Muscle layer of colon (tissue), 2 donors: Measurements from ENCODE around the gene GPAM.

ENCODE experiments used
- H3K27ac ChIP-seq: one replicate; pipeline ENCODE4 v1.7.0; 2013; ENCODE audit warnings: low read depth, mild to moderate bottlenecking, low read length, moderate library complexity
- H3K27me3 ChIP-seq, 2 donors: one replicate each; pipeline ENCODE4 v1.7.0; 2013; ENCODE audit warnings: low read length in 2 of 2, mild to moderate bottlenecking in 2 of 2; ENCODE audit not compliant: insufficient read depth in 2 of 2, control insufficient read depth in 1 of 2
- H3K36me3 ChIP-seq: one replicate; pipeline ENCODE4 v1.7.0; 2013; ENCODE audit warnings: mild to moderate bottlenecking, low read length; ENCODE audit not compliant: insufficient read depth
- H3K4me1 ChIP-seq: one replicate; pipeline ENCODE4 v1.7.0; 2013; ENCODE audit warnings: mild to moderate bottlenecking, low read length; ENCODE audit not compliant: insufficient read depth
- H3K4me3 ChIP-seq, 2 donors: one replicate each; pipeline ENCODE4 v1.7.0; 2013; ENCODE audit warnings: low read length in 2 of 2, low read depth in 1 of 2, mild to moderate bottlenecking in 1 of 2, moderate library complexity in 1 of 2
- H3K9ac ChIP-seq: one replicate; pipeline ENCODE4 v1.7.0; 2013; ENCODE audit warnings: low read length
- H3K9me3 ChIP-seq: one replicate; pipeline ENCODE4 v1.7.0; 2013; ENCODE audit warnings: mild to moderate bottlenecking, low read length
- donor health status: abdominal sarcoma.
- donor health status: Adenocarcinoma of cecum.

Gene GPAM

DNA sequence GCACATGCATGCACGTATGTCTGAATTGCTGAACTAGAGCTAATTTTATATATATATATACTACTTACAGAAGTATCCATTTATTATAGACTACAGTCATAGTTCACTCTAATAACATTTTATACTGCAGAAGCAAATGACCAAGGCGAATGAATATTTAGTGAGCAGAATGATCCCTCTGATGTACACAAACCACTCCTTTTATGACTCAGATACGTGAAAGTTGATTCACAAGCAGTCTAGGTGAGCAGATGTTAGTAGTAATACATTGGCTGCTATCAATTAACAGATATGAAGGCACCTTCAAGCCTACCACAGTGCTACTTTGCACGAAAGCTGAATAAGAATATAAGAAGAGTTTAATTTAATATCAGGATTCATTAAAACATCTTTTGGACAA lies 10.4 kb downstream of the GPAM start:
- H3K4me1 ChIP-seq: no peaks in the 10 kb centered on the region
- H3K9ac ChIP-seq: no peak overlapping the region
- no peak overlapping the region for H3K4me3 ChIP-seq
- no peak overlapping the region for H3K27ac ChIP-seq
- H3K9me3 ChIP-seq: no peaks in the 10 kb centered on the region
- H3K27me3 ChIP-seq: no peaks in the 10 kb centered on the region
- peaks cover 43% of the 10 kb centered on the region for H3K36me3 ChIP-seq

DNA sequence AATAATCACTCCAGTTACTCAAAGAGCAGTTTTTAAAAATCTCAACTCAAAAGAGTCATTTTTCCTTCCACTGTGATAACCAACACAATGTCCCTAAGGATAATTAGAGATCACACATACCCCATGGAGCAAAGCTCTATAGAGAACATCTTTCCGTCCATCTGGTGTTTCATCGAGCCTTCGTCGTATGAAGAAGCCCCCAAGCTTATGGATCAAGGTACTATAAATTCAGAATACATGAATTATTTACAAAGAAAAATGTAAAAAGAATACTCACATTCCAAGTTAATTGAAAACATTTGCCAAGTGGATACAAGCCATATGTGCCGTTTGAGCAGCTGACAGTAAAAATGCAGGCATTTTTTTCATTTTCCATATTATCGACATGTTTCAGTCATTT lies 14.8 kb downstream of the GPAM start:
- Histone ChIP-seq H3K27ac (no peak overlapping the region), H3K36me3 (peaks cover 55% of the 10 kb centered on the region), H3K27me3 (no peaks in the 10 kb centered on the region), H3K4me1 (no peaks in the 10 kb centered on the region), H3K4me3 (no peak overlapping the region), H3K9me3 (no peaks in the 10 kb centered on the region), H3K9ac (no peak overlapping the region)

DNA sequence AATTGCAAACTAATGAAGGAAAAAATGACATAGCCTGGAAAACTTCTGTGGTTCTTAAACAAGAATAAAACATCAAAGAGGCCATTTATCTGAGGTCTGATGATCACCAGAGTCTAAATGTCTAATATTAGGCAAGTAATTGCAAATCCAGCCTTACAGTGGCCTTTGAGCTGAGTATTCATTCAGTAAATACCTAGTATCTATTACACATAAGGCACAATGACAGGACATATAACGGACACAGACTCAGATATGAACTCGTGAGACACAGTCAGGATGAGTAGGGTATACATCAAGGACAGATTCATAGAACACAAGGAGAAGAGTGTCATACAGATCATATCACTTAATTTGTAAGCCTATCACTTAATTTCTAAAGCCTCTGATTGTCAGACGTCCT lies 16.8 kb downstream of the GPAM start:
- no peaks in the 10 kb centered on the region for H3K9me3 ChIP-seq
- no peak overlapping the region for H3K4me3 ChIP-seq
- no peaks in the 10 kb centered on the region for H3K27me3 ChIP-seq
- H3K4me1 ChIP-seq: no peaks in the 10 kb centered on the region
- H3K27ac ChIP-seq: no peak overlapping the region
- H3K9ac ChIP-seq: no peak overlapping the region
- peaks cover 57% of the 10 kb centered on the region for H3K36me3 ChIP-seq

DNA sequence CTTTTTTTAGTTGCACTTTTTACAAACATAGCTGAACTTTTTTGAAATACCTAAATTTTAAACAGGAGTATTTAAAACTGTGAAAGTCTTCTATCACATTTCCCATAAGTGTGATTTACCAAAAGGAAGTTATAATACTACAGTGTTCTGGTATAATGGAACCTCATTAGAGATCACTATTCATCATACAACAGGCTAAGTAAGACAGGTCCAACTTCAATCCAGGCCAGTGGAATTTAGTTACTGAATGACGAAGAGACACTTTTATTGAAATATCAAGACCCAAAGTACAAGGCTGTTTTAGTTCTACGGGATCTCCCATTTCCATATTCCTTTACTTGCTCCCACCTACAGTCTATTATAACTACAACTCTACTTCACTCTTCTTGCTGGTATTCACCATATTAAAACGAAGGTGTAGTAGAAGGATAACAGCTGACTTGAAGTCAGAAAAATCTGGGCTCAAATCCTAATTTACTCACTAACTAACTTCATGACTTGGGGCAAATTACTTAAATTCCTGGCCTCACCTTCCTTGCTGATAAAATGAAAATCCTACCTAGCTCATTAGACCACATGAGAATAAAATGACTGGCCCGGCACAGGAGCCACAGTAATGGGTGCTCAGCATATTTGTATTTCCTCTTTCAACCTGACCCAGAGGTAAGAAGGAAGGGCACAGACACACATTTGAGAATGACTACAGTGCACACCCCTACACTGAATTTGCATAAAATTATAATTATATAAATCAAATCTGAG lies 21.6 kb downstream of the GPAM start:
- H3K27ac ChIP-seq: no peak overlapping the region
- no peak overlapping the region for H3K4me3 ChIP-seq
- no peaks in the 10 kb centered on the region for H3K4me1 ChIP-seq
- no peaks in the 10 kb centered on the region for H3K27me3 ChIP-seq
- H3K9ac ChIP-seq: no peak overlapping the region
- no peaks in the 10 kb centered on the region for H3K9me3 ChIP-seq
- H3K36me3 ChIP-seq: peaks cover 71% of the 10 kb centered on the region

DNA sequence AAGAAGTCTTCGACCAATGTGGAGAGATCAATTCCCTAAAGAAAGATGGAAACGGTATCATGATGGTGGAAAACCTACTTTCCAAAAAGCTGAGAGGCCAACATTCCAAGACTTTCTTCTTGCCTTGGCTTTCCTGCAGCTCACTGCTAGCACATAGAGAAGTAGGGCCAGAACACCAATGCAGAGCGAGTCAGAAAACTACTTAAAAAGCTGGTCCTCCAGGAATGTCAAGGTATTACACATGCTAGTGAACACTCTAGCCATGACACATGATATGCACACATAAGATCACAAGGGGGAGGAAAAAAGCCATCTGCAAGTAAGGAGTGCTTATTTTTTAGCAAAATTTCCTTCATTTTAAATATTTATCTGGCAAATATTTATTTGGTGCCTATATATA lies 22.7 kb downstream of the GPAM start:
- H3K36me3 ChIP-seq: peaks cover 64% of the 10 kb centered on the region

DNA sequence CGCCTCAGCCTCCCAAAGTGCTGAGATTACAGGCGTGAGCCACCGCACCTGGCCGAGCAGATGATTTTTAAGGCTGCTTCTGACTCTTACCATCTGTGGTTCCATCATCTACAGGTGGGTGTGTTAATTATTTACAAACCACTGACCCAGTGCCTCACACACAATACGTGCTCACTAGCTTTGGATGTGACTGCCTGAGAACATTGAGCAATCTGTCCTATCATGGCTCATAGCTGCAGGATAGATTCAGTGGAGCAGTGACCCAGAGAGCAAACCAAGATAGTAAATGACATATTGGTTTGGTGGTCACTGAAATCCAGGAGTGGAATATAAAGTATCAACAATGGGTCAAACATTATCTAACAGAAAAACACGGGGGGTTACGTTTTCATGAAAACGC lies 24.1 kb downstream of the GPAM start:
- no peak overlapping the region for H3K4me3 ChIP-seq
- no peaks in the 10 kb centered on the region for H3K27me3 ChIP-seq
- H3K36me3 ChIP-seq: peaks cover 57% of the 10 kb centered on the region
- no peak overlapping the region for H3K27ac ChIP-seq
- H3K4me1 ChIP-seq: no peaks in the 10 kb centered on the region
- H3K9me3 ChIP-seq: no peaks in the 10 kb centered on the region
- no peak overlapping the region for H3K9ac ChIP-seq

More for the DNA sequence above, 22.7 kb downstream of the GPAM start:
- H3K4me1 ChIP-seq: no peaks in the 10 kb centered on the region
- H3K9me3 ChIP-seq: no peaks in the 10 kb centered on the region
- no peaks in the 10 kb centered on the region for H3K27me3 ChIP-seq
- no peak overlapping the region for H3K9ac ChIP-seq
- no peak overlapping the region for H3K4me3 ChIP-seq
- H3K27ac ChIP-seq: no peak overlapping the region

DNA sequence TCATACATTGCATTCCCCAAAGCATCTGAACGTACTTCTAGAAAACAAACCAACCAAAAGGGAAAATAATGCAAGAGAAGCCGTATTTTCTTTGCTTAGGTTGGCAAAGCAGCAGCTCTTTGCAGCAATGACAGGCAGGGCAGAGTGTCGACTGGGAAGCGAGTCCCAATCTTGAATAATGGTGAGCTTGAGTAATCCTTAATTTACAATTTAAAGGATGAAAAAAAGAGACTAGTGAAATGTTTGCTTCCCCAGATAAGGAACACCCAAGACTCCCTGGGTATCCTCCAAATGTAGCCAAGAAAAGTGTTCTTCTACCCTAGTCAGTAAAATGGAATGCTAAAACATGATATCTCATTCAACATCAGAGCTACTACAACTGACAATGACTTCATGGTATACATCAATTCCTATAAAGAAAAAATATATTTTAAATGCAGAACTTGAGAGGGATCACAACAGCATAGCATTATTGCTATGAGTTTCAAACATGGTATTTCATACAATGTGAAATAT lies 32.0 kb downstream of the GPAM start:
- no peaks in the 10 kb centered on the region for H3K27me3 ChIP-seq
- no peak overlapping the region for H3K9ac ChIP-seq
- H3K27ac ChIP-seq: no peak overlapping the region
- H3K4me1 ChIP-seq: no peaks in the 10 kb centered on the region
- H3K36me3 ChIP-seq: peaks cover 9% of the 10 kb centered on the region
- no peak overlapping the region for H3K4me3 ChIP-seq
- H3K9me3 ChIP-seq: no peaks in the 10 kb centered on the region

DNA sequence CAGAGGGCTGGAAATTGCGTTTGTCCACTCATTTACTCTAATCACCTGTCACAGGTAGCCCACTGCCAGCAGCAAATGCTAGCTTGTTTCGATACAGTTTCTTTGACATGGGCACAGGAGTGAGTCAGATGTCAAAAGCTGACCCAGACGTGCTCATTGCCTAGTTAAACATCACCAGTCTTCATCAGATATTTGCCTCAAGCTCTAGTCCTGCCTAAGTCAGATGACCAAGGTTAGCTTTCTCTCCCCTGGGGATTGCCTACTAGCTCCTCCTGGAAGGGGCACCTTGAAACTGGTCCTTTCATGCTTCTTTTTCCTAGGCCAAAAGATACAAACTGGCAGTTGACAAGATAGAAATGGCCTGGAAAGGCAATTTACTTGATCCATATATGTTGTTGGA lies 35.2 kb downstream of the GPAM start:
- H3K9ac ChIP-seq: no peak overlapping the region
- H3K36me3 ChIP-seq: peaks cover 4% of the 10 kb centered on the region
- no peak overlapping the region for H3K4me3 ChIP-seq
- no peaks in the 10 kb centered on the region for H3K9me3 ChIP-seq
- no peaks in the 10 kb centered on the region for H3K27me3 ChIP-seq
- H3K4me1 ChIP-seq: no peaks in the 10 kb centered on the region
- H3K27ac ChIP-seq: no peak overlapping the region

DNA sequence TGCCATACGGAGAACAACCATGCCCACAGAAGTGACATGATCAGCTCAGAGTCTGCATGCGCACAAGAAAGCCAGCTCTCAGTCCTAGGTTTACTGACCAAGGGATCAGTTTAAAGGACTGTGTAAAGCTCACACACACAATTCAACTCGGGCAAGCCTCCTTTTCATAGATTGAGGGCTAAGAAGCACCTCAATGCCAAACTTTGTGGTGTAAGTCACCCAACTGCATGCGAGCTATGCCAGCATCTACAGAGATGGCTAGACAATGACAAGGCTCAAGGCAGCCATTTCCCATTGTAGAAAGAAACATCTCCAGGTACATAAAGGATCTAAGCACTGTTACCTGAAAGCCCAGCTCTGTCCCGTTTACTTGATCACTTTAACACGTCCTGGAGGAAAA lies 36.8 kb downstream of the GPAM start:
- no peak overlapping the region for H3K4me3 ChIP-seq
- no peak overlapping the region for H3K27ac ChIP-seq
- H3K27me3 ChIP-seq: no peaks in the 10 kb centered on the region
- no peaks in the 10 kb centered on the region for H3K9me3 ChIP-seq
- H3K4me1 ChIP-seq: no peaks in the 10 kb centered on the region
- H3K9ac ChIP-seq: no peak overlapping the region
- H3K36me3 ChIP-seq: no peaks in the 10 kb centered on the region

DNA sequence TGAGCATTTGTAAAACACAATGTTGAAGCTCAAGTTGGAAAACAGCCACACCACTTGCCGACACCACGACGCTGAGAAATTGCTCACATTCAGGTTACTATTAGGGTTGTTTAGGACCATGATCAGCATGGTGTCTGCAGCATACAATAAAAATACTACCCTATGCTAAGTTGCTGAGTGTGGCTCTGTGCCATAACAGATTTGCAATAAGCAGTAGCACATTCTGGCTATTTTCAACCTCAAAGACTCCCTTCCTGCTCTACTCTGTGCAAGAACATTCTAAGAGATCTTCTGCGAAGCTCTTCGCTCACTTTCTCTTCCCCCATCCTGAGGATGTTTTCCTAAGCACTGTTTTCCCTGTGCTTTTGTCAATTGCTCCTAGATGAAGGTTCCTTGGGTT lies 38.3 kb downstream of the GPAM start:
- H3K4me1 ChIP-seq: no peaks in the 10 kb centered on the region
- no peak overlapping the region for H3K9ac ChIP-seq
- H3K27me3 ChIP-seq: no peaks in the 10 kb centered on the region
- H3K4me3 ChIP-seq: no peak overlapping the region
- H3K36me3 ChIP-seq: no peaks in the 10 kb centered on the region
- no peaks in the 10 kb centered on the region for H3K9me3 ChIP-seq
- no peak overlapping the region for H3K27ac ChIP-seq

DNA sequence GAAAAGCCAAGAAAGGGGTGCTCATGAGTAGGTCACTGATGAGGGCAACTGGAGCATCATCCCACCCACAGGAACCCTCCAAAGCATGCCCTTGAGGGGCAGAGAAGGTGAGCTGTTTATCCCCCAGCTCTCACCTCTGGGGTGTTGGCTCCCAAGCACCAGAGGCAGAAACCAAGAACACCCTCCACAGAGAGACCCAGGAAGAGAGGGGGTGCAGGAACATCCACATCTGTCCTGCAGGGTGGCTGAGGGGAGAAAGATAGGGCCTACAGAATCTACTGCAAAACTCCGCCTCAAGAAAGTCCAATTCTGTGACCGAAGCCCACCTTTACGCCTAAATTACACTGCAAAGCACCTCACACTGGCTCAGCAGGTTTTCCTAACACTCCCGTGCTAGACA lies 40.1 kb downstream of the GPAM start:
- Histone ChIP-seq H3K9ac (no peak overlapping the region), H3K9me3 (no peaks in the 10 kb centered on the region), H3K36me3 (no peaks in the 10 kb centered on the region), H3K4me3 (no peak overlapping the region), H3K27me3 (no peaks in the 10 kb centered on the region), H3K27ac (no peak overlapping the region), H3K4me1 (no peaks in the 10 kb centered on the region)

DNA sequence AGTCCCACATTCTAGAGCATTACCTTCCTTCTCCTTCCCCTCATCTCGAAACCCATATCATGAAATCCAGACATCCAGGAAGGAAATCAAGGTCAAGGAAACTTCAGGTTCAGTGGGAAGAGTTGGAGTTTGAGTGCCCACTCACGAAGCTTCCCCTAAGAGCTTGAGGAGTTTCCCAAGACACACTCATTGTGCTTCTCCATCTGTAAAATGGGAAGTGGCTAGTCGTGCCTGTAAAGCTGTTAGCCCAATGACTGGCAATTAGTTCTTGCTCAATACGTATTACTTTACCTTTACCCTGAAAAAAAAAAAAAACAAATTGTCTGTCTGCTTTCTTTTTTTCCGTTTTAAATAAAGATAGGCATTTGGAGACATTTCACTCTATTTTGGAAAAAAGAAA lies 42.3 kb downstream of the GPAM start:
- H3K27ac ChIP-seq: no peak overlapping the region
- no peak overlapping the region for H3K9ac ChIP-seq
- no peaks in the 10 kb centered on the region for H3K27me3 ChIP-seq
- H3K4me3 ChIP-seq: no peak overlapping the region
- no peaks in the 10 kb centered on the region for H3K36me3 ChIP-seq
- H3K9me3 ChIP-seq: no peaks in the 10 kb centered on the region
- no peaks in the 10 kb centered on the region for H3K4me1 ChIP-seq
